Measurements from ENCODE around the gene MAP7D2. TPM values are rescaled to one million over a fixed set of nuclear protein-coding genes. Genes with fewer than 3 reads are reported as not detected.
A peak's percentile ranks its signal among the peaks of the same experiment; 100 is the strongest.

MAP7D2 gene
- total RNA-seq, 1 experiment from 2014 or later, result 15.1 TPM

GRCh38 chrX:20019672-20020365, 96.9 kb downstream of the MAP7D2 start:
- Histone ChIP-seq H3K36me3 (ENCODE audit: insufficient read depth, low read length) (no peaks in the 10 kb centered on the region), H3K4me2 (ENCODE audit: low read depth, low read length, poor library complexity, severe bottlenecking) (no peak overlapping the region), H3K27ac (ENCODE audit: low read length) (no peak overlapping the region), H2AFZ (ENCODE audit: low read length) (no peak overlapping the region), H3K9ac (ENCODE audit: low read length) (no peak overlapping the region), H3K4me1 (ENCODE audit: low read length) (no peaks in the 10 kb centered on the region), H3K79me2 (ENCODE audit: low read length) (no peaks in the 10 kb centered on the region), H3K4me3 (ENCODE audit: low read length) (no peak overlapping the region), H3K27me3 (ENCODE audit: low read length) (no peaks in the 10 kb centered on the region), H4K20me1 (ENCODE audit: insufficient read depth, low read depth, low read length) (no peaks in the 10 kb centered on the region), H3K9me3 (ENCODE audit: low read length) (no peaks in the 10 kb centered on the region), H3K9me2 (replicated peaks; ENCODE audit: insufficient read depth, low read length) (no peaks in the 10 kb centered on the region)
- DNase-seq, result no peak

DNA sequence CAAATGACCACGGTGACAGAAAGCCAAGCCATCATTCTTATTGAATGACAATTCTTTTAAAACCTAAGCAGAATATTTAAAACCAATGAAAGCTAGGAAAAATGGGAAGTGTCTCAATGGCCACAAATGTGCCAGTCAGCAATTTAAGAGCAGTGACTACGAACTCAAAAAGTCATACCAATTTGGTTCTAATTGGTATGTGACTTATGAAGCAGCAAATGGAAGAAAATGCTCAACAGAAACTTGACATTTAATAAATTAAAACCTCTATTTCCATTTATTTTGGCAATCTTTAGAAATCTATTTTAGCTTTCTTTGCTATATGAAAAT, 100.1 kb downstream of the MAP7D2 start:
- Histone ChIP-seq H3K4me2 (ENCODE audit: low read depth, low read length, poor library complexity, severe bottlenecking) (no peak overlapping the region), H3K4me1 (ENCODE audit: low read length) (no peaks in the 10 kb centered on the region), H3K9me3 (ENCODE audit: low read length) (no peaks in the 10 kb centered on the region), H3K36me3 (ENCODE audit: insufficient read depth, low read length) (no peaks in the 10 kb centered on the region), H3K79me2 (ENCODE audit: low read length) (no peaks in the 10 kb centered on the region), H2AFZ (ENCODE audit: low read length) (no peak overlapping the region), H4K20me1 (ENCODE audit: insufficient read depth, low read depth, low read length) (no peaks in the 10 kb centered on the region), H3K9ac (ENCODE audit: low read length) (no peak overlapping the region), H3K27me3 (ENCODE audit: low read length) (no peaks in the 10 kb centered on the region), H3K4me3 (ENCODE audit: low read length) (no peak overlapping the region), H3K27ac (ENCODE audit: low read length) (no peak overlapping the region), H3K9me2 (replicated peaks; ENCODE audit: insufficient read depth, low read length) (no peaks in the 10 kb centered on the region)
- DNase-seq, result no peak

- H2AFZ ChIP-seq (ENCODE audit: low read length), result no peak overlapping the region
- H3K9me2 ChIP-seq (replicated peaks; ENCODE audit: insufficient read depth, low read length), result no peaks in the 10 kb centered on the region
- no peaks in the 10 kb centered on the region for H3K9me3 ChIP-seq (ENCODE audit: low read length)
- no peaks in the 10 kb centered on the region for H3K79me2 ChIP-seq (ENCODE audit: low read length)
- no peaks in the 10 kb centered on the region for H3K36me3 ChIP-seq (ENCODE audit: insufficient read depth, low read length)
- H4K20me1 ChIP-seq (ENCODE audit: insufficient read depth, low read depth, low read length), result no peaks in the 10 kb centered on the region
- no peak overlapping the region for H3K4me2 ChIP-seq (ENCODE audit: low read depth, low read length, poor library complexity, severe bottlenecking)
- H3K4me3 ChIP-seq (ENCODE audit: low read length), result no peak overlapping the region
- no peaks in the 10 kb centered on the region for H3K4me1 ChIP-seq (ENCODE audit: low read length)
- H3K9ac ChIP-seq (ENCODE audit: low read length), result no peak overlapping the region
- peak; percentile 9 for DNase-seq
- H3K27me3 ChIP-seq (ENCODE audit: low read length), result no peaks in the 10 kb centered on the region
- no peak overlapping the region for H3K27ac ChIP-seq (ENCODE audit: low read length)
These were observed 100.6 kb downstream of the MAP7D2 start for GRCh38 chrX:20015945-20016615.

- Histone ChIP-seq H3K79me2 (ENCODE audit: low read length) (no peaks in the 10 kb centered on the region), H3K36me3 (ENCODE audit: insufficient read depth, low read length) (no peaks in the 10 kb centered on the region), H3K27me3 (ENCODE audit: low read length) (no peaks in the 10 kb centered on the region), H4K20me1 (ENCODE audit: insufficient read depth, low read depth, low read length) (no peaks in the 10 kb centered on the region), H3K4me3 (ENCODE audit: low read length) (no peak overlapping the region), H3K9me3 (ENCODE audit: low read length) (no peaks in the 10 kb centered on the region), H3K27ac (ENCODE audit: low read length) (no peak overlapping the region), H3K9ac (ENCODE audit: low read length) (no peak overlapping the region), H3K4me1 (ENCODE audit: low read length) (no peaks in the 10 kb centered on the region), H3K4me2 (ENCODE audit: low read depth, low read length, poor library complexity, severe bottlenecking) (no peak overlapping the region), H3K9me2 (replicated peaks; ENCODE audit: insufficient read depth, low read length) (no peaks in the 10 kb centered on the region), H2AFZ (ENCODE audit: low read length) (no peak overlapping the region)
- peak; percentile 54 for DNase-seq
These were observed 101.3 kb downstream of the MAP7D2 start for GRCh38 chrX:20015422-20015821.

GRCh38 chrX:20011608-20012007, 105.1 kb downstream of the MAP7D2 start:
- no peak for DNase-seq
- no peaks in the 10 kb centered on the region for H3K9me3 ChIP-seq (ENCODE audit: low read length)

DNA sequence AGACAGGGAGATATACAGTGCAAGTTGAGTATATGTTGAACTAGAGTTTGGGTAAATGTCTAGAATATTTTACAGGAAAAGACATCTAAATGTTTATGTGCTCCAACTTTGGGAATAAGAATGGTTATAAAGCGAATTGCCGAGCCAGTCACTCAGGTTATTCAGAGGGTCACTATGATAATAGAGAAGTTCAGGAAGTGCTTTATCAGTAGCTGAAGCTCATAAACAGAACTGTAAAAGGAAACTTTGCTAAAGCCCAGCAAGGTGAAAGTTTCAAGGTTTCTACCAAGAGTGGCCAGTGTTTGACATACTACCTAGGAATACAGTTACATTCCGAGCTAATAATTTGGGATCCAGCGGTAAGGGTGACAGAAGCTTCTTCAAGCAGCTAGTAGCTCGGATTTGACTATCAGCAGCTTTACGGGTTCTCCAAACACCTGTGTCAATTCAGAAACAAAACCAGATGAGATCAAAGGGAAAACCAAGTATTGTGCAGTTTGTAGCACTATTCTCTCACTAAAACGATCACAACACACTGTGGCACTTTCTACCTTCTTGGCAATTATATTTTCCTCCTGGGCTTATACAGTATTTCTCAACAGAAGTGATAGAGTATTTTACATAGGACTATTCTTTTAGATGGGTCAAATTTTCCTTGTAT, 108.6 kb downstream of the MAP7D2 start:
- Histone ChIP-seq H3K4me2 (ENCODE audit: low read depth, low read length, poor library complexity, severe bottlenecking) (no peak overlapping the region), H3K4me3 (ENCODE audit: low read length) (no peak overlapping the region), H3K36me3 (ENCODE audit: insufficient read depth, low read length) (no peaks in the 10 kb centered on the region), H3K9ac (ENCODE audit: low read length) (no peak overlapping the region), H3K79me2 (ENCODE audit: low read length) (no peaks in the 10 kb centered on the region), H2AFZ (ENCODE audit: low read length) (no peak overlapping the region), H3K27me3 (ENCODE audit: low read length) (no peaks in the 10 kb centered on the region), H3K9me2 (replicated peaks; ENCODE audit: insufficient read depth, low read length) (no peaks in the 10 kb centered on the region), H3K9me3 (ENCODE audit: low read length) (no peaks in the 10 kb centered on the region), H3K27ac (ENCODE audit: low read length) (no peak overlapping the region), H3K4me1 (ENCODE audit: low read length) (no peaks in the 10 kb centered on the region), H4K20me1 (ENCODE audit: insufficient read depth, low read depth, low read length) (no peaks in the 10 kb centered on the region)
- no peak for DNase-seq

More at GRCh38 chrX:20011608-20012007, 105.1 kb downstream of the MAP7D2 start:
- H3K36me3 ChIP-seq (ENCODE audit: insufficient read depth, low read length), result no peaks in the 10 kb centered on the region
- H3K27ac ChIP-seq (ENCODE audit: low read length), result no peak overlapping the region
- no peak overlapping the region for H3K4me3 ChIP-seq (ENCODE audit: low read length)
- H3K27me3 ChIP-seq (ENCODE audit: low read length), result no peaks in the 10 kb centered on the region
- H2AFZ ChIP-seq (ENCODE audit: low read length), result no peak overlapping the region
- H3K79me2 ChIP-seq (ENCODE audit: low read length), result no peaks in the 10 kb centered on the region
- no peaks in the 10 kb centered on the region for H3K9me2 ChIP-seq (replicated peaks; ENCODE audit: insufficient read depth, low read length)
- no peak overlapping the region for H3K9ac ChIP-seq (ENCODE audit: low read length)
- H3K4me2 ChIP-seq (ENCODE audit: low read depth, low read length, poor library complexity, severe bottlenecking), result no peak overlapping the region
- no peaks in the 10 kb centered on the region for H4K20me1 ChIP-seq (ENCODE audit: insufficient read depth, low read depth, low read length)
- no peaks in the 10 kb centered on the region for H3K4me1 ChIP-seq (ENCODE audit: low read length)

- Histone ChIP-seq H3K9me2 (replicated peaks; ENCODE audit: insufficient read depth, low read length) (no peaks in the 10 kb centered on the region), H3K9ac (ENCODE audit: low read length) (no peak overlapping the region), H4K20me1 (ENCODE audit: insufficient read depth, low read depth, low read length) (no peaks in the 10 kb centered on the region), H3K27me3 (ENCODE audit: low read length) (no peaks in the 10 kb centered on the region), H3K4me2 (ENCODE audit: low read depth, low read length, poor library complexity, severe bottlenecking) (no peak overlapping the region), H3K27ac (ENCODE audit: low read length) (no peak overlapping the region), H3K36me3 (ENCODE audit: insufficient read depth, low read length) (no peaks in the 10 kb centered on the region), H3K9me3 (ENCODE audit: low read length) (no peaks in the 10 kb centered on the region), H3K79me2 (ENCODE audit: low read length) (no peaks in the 10 kb centered on the region), H2AFZ (ENCODE audit: low read length) (no peak overlapping the region), H3K4me1 (ENCODE audit: low read length) (no peaks in the 10 kb centered on the region), H3K4me3 (ENCODE audit: low read length) (no peak overlapping the region)
- DNase-seq, result no peak
These were observed 110.8 kb downstream of the MAP7D2 start for GRCh38 chrX:20005883-20006282.

- Histone ChIP-seq H3K9me2 (replicated peaks; ENCODE audit: insufficient read depth, low read length) (no peaks in the 10 kb centered on the region), H3K36me3 (ENCODE audit: insufficient read depth, low read length) (no peaks in the 10 kb centered on the region), H3K79me2 (ENCODE audit: low read length) (no peaks in the 10 kb centered on the region), H3K9ac (ENCODE audit: low read length) (no peak overlapping the region), H3K4me2 (ENCODE audit: low read depth, low read length, poor library complexity, severe bottlenecking) (no peak overlapping the region), H2AFZ (ENCODE audit: low read length) (no peak overlapping the region), H3K27ac (ENCODE audit: low read length) (no peak overlapping the region), H4K20me1 (ENCODE audit: insufficient read depth, low read depth, low read length) (no peaks in the 10 kb centered on the region), H3K9me3 (ENCODE audit: low read length) (no peaks in the 10 kb centered on the region), H3K27me3 (ENCODE audit: low read length) (no peaks in the 10 kb centered on the region), H3K4me3 (ENCODE audit: low read length) (no peak overlapping the region), H3K4me1 (ENCODE audit: low read length) (peaks cover 7% of the 10 kb centered on the region)
- peak; percentile 10 for DNase-seq
These were observed 115.1 kb downstream of the MAP7D2 start for GRCh38 chrX:20001588-20001987.

All from Karpas-422 (cell line).